ENCODE results near the gene ANKZF1.

The ANKZF1 gene

GRCh38 chr2:219281588-219281987 is 52.0 kb downstream of the ANKZF1 start:
- DNase-seq (ENCODE audit: low read depth, low spot score): no peak
- ChIA-PET CTCF (interaction anchor here (2.4 to 21.6 kb wide), 3 partner anchors 13 to 122 kb away, joined by 8 to 691 read pairs (median 17); no protein-coding TSS in a partner anchor), POLR2A (no interaction called here)
- H3K4me3 ChIP-seq (ENCODE audit: low read depth, low read length): no peak overlapping the region
- no peak for TF ChIP-seq CTCF (IDR thresholded peaks at IDR 0.05; ENCODE audit: insufficient read depth, low read length, missing control alignments)

- no peak for TF ChIP-seq CTCF (IDR thresholded peaks at IDR 0.05; ENCODE audit: insufficient read depth, low read length, missing control alignments)
- DNase-seq (ENCODE audit: low read depth, low spot score): no peak
- CTCF ChIA-PET: interaction anchor here (1.0 to 21.6 kb wide), 3 partner anchors 12 to 123 kb away, joined by 3 to 691 read pairs (median 17); no protein-coding TSS in a partner anchor
- POLR2A ChIA-PET: no interaction called here
- H3K4me3 ChIP-seq (ENCODE audit: low read depth, low read length): no peak overlapping the region
Measured at GRCh38 chr2:219282375-219282774, 52.8 kb downstream of the ANKZF1 start.

GRCh38 chr2:219282943-219283581 is 53.5 kb downstream of the ANKZF1 start:
- no peak for TF ChIP-seq CTCF (IDR thresholded peaks at IDR 0.05; ENCODE audit: insufficient read depth, low read length, missing control alignments)
- POLR2A ChIA-PET: no interaction called here
- no peak for DNase-seq (ENCODE audit: low read depth, low spot score)
- CTCF ChIA-PET: interaction anchor here (1.0 to 22.1 kb wide), 5 partner anchors 6 to 124 kb away, joined by 3 to 691 read pairs (median 17); partner anchors contain the start of gene DNAJB2
- no peak overlapping the region for H3K4me3 ChIP-seq (ENCODE audit: low read depth, low read length)

GRCh38 chr2:219284501-219285372 is 55.1 kb downstream of the ANKZF1 start:
- DNase-seq (ENCODE audit: low read depth, low spot score): no peak
- H3K4me3 ChIP-seq (ENCODE audit: low read depth, low read length): no peak overlapping the region
- ChIA-PET CTCF (interaction anchor here (3.0 to 22.1 kb wide), 4 partner anchors 8 to 125 kb away, joined by 9 to 691 read pairs (median 354); partner anchors contain the start of genes DNAJB2 and NHEJ1), POLR2A (interaction anchor here (2.0 kb wide), 1 partner anchor 10 kb away, joined by 7 read pairs; no protein-coding TSS in a partner anchor)
- TF ChIP-seq CTCF (IDR thresholded peaks at IDR 0.05; ENCODE audit: insufficient read depth, low read length, missing control alignments): no peak

GRCh38 chr2:219285373-219285735 is 55.7 kb downstream of the ANKZF1 start:
- ChIA-PET CTCF (interaction anchor here (3.0 to 22.1 kb wide), 3 partner anchors 8 to 126 kb away, joined by 9 to 691 read pairs (median 691); partner anchors contain the start of genes DNAJB2 and NHEJ1), POLR2A (interaction anchor here (2.0 kb wide), 1 partner anchor 9 kb away, joined by 7 read pairs; no protein-coding TSS in a partner anchor)
- TF ChIP-seq CTCF (IDR thresholded peaks at IDR 0.05; ENCODE audit: insufficient read depth, low read length, missing control alignments): no peak
- H3K4me3 ChIP-seq (ENCODE audit: low read depth, low read length): no peak overlapping the region; the same call in 1 of the 2 replicates
- no peak for DNase-seq (ENCODE audit: low read depth, low spot score)

All from AG04449 (cell line).